IPS-NIHi7 (cell line): ENCODE data around the gene ENHO.
"Not testable (repeated sequence)": the region's sequence is repeated elsewhere in the genome, so short reads cannot be mapped to it uniquely, and the experiment has no call there.

Experiments
- DNase-seq: peaks from one replicate; pipeline ENCODE4 v3.0.0; 2012; ENCODE audit warnings: mixed read lengths; ENCODE audit errors: extremely low spot score

Gene ENHO

DNA sequence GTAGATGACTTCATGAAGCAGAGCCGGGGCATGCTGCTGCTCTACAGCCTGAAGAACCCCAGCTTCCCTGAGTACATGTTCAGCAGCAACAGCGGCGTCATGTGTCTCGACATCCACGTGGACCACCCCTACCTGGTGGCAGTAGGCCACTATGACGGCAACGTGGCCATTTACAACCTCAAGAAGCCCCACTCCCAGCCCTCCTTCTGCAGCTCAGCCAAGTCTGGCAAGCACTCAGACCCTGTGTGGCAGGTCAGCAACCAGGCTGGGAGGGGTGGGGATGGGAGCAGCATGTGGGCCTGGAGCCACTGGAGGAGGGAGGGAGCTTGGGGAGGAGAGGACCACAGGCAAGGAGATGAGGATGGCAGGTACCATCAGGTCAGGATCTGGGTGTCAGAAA is 16.2 kb downstream of the ENHO start:
- no peak for DNase-seq

DNA sequence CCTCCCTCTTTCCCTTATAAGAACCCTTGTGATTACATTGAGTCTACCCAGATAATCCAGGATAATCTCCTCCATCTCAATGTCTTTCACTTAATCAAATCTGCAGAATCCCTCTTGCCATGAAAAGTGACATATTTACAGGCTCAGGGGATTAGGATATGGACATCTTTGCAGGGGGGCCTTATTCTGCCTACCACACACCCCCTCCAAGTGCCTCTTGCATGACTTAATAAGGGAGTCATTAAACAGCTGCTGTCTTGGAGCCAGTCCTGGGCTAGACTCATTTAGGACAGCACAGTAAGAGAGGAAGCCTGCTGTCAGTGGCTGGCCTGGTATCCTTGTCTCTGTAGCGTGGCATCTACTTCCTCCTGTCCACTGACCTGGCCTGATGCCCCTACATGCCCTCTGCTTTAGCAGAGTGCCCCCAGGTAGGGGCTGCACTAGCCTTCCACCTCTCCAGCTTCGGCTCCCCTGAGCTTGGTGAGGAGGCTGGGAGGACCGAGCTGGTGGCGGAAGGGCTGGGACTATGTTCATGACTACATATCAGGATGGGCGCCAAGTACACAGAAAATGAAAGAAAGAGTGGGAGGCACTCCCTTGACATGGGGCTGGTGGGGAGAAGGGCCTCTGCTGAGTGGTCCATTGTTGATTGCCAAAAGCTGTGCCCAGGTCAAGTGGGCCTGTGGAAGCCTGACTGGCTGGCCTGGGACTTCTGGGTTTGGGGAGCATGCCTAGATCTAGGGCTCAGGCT is 17.2 kb downstream of the ENHO start:
- DNase-seq = no peak

DNA sequence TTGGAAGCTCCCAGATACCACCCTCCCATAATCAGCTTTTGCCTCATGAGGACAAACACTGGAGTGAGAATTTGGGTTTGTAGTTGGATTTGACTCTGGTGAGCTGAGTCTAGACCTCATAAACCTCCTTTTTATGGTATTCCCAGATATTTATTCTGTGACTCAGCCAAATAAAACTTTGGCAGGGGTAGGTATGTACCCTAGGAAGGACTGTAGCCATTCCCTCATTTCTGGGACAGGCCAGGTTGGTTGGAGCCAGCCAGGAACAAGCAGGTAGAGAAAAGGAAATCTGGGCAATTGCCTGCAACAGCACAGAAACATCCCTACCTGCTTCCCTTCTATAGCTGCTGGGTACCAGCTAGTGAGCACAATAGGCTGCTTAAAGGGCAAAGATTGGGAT is 19.4 kb downstream of the ENHO start:
- DNase-seq = no peak

DNA sequence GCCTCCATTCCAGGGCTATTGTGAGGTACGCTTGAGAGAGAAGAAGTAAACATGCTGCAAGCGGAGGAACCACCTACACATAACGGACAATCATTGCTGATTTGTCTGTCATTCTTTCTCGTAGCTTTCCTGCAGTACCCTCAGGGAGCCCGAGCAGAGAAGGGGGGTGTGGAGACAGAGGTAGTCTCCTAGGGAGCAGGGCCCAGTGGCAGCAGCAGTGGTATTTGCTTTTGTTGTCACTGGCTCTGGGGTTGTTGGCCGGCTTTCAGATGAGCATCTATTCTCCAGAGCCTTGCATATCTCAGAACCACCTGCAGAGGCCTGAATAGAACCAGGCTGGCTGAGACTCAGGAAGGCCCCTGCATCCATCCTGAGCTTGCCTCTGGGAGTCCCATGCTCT is 19.9 kb downstream of the ENHO start:
- no peak for DNase-seq

DNA sequence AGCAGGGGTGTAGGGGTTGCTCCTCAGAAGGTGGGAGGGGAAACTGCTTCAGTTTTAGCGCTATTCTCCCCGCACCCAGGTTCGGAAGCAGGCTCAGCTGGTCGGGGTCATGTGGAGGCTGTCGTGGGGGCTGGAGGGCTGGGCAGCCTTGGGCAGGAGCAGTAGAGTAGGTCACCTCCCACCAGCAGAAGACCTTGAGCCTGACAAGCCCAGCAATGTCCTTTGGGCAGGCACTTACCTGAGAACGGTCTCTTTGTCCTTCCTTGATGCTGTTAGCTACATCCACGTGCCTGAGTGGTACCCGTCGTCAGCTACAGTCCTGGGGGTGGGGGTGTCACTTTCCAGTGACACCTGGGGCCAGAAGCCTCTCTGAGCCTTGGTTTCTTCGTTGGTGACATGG is 20.3 kb downstream of the ENHO start:
- DNase-seq = no peak

DNA sequence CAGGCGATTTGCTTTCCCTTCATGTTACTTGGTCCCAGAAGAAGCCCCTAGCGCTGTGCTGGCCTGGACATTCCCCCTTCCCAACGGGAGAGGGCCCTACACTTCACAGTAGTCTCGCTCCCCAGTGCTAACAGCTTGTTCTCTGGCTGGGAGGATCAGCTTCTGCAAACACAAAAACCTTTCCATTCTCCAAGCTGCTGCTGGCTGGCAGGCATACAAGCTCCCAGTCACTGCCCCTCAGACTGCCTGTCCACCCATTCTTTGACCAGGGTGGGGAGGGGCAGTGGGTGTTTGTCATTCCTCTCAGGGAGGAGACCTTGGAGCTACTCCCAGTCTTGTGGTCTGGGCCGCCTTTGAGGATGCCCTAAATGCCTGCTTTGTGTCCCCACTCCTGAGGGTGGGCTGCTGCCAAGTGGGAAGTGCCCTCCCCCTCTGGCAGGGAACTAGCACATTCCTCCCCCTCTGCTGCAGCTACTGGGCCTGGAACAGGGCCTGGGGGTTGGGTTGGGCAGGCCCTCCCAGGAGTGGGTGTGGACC is 20.8 kb downstream of the ENHO start:
- DNase-seq = peak; percentile 60

DNA sequence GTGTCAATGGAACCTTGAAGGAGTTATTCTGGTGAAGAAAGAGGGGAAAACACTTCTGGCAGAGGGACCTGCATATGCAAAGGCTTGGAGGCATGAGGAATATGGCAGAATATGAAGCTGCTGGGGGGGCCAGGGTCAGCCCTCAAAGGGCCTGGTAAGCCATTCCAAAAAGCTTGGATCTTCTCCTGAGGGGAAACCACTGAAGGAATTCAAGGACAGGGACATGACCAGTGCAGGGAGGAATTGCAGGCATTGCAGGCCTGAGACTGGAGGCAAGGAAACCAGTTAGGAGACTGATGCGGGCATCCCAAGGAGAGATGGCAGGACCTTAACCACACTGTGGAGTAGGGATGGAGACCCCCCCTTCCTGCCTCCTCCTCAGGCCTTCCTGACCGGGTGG is 21.4 kb downstream of the ENHO start:
- DNase-seq = no peak

DNA sequence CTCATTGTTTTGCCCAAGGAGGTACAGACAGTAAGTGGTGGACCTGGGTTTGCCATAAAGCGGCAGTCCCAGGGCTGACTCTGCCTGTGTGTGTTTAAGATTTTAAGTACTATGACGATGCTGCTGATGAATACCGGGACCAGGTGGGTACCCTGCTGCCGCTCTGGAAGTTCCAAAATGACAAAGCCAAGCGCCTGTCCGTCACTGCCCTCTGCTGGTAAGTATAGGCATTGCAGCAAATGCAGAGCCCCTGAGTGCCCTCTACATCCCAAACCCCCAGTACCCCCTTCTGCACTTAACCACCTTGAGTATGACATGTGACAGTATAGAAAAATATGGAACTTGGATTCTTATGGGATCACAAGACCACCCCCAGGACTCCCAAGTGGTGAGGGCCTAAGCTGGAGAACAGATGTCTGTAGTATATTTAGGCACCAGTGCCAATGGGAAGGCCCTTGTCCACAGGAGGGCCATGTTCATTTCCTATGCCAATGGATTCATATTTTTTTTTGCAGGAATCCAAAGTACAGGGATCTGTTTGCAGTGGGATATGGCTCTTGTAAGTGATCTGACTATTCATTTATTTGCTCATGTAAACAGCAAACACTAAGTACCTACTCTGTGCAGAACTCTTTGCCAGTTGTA is 22.0 kb downstream of the ENHO start:
- DNase-seq = peak; percentile 88

DNA sequence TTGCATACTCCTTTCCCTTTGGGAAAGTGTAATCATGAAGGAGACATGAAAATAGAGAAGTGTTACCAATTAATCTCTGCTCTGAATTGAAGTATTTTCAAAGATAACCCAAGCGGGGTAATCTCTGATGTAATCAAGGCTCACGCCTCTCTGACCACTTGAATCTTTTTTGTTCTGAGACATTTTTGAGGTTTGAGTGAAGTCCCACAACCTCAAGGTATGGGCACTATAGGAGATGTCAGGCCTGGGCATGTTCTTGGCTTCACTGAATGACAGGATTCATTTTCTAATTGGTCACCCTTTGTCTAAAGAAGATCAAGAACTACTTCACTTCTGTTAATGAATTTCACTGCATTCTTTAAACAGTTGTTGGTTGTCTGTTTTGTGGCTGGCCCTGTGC is 23.7 kb downstream of the ENHO start:
- DNase-seq = no peak

DNA sequence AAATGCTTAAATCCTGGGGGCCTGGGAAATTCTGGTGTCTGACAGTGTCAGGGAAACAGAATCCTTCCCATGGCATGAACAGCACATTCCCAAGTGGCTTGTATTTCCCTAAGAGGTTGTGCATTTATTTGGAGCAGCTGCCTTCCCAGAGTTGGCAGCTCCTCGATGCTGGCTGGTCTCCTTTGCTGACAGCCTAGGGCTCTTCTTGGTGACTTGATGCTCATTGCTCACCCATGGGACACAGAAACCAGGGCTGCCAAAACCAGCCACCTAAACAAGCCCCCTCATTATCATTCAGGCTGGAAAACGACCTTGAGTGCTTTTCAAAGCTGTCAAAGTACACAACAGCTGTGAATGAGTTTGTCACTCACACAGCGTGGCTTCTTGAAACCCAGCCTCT is 24.2 kb downstream of the ENHO start:
- DNase-seq = no peak

DNA sequence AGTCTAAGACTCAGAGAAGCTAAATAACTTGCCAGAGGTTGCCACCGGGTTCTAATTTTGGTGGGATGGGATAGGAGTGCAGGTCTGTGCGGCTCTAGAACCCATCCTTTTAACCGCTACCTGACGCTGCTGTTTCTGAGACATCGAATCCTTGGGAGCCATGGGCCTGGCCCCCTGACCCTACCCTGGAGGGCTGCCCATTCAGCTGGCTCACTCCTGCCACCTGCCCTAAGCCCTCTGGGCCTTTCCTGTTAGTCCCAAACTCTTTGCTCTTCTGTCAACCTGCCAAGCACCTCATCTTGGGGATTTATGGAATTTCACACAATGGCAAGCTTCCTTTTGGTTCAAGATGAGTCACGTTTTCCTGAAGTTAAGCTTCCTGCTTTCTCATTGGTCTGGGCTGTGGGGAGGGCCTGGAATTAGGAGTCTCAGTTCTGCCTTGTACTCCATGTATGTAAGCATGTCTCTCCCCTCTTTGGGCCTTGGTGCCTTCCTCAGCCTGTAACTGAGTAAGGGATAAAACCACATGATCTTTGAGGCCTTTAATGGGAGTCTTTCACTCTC is 26.6 kb downstream of the ENHO start:
- no peak for DNase-seq

DNA sequence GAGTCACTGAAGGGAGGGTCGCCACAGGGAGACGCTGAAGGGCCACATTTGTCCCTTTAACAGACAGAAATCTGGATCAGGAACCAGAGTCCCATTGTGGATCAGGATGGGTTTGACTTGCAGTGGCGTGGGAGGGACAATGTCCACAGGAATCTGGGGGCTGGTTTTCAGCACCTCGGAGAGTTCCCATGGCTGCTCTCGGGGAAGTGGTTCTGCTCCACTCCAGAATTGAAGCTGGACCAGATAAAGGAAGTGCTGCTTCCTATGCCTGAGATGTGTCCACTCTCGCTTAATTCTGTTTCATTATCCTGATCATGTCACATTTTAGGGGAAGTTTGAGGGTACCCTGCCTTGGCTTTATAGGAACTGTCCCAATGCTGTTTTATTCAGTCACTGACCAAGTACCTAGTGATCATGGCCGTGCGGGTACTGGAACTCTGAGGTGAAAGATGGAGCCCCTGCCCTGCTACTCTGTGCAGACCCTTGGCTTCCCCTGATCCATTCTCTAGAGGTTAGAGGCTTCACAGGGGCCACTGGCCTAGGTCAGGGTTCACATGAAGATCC is 28.7 kb downstream of the ENHO start:
- peak; percentile 82 for DNase-seq

DNA sequence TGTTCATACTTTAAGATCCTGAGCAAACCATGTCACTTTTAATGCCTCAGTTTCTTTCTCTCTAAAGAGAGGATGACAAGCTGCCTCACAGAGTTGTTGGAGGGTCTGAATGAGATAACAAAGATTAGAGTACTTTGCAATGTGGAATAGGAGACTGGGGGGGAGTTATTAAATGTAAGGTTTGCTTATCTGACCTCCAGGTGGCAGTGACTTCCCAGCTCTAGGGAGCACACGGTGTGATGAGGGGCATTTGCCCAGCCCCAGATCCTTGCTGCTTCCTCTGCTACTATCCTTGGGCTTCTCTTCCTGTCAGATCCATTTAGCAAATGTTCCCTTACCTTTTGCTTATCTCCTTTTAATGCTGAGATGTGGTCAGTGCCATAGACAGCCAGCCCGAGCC is 30.7 kb downstream of the ENHO start:
- peak; percentile 44 for DNase-seq

DNA sequence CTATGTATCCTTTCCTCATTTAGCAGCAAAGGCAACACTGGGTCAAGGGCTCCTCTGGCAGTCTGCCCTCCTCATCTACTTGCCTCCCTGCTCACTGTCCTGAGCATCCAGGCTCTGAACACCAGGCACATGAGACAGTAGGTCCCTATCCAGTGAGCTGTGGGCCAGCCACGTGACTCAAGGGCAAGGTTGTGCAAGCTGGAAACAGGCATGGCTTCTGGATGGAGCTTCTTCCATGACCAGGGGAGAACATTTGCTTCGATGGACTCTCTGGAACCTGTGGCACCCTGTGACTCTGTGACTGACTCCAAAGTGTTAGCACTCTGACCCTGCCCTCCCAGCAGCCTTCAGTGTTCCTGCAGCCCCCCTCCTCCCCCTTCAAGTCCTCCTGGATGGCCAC is 31.2 kb downstream of the ENHO start:
- DNase-seq = no peak

DNA sequence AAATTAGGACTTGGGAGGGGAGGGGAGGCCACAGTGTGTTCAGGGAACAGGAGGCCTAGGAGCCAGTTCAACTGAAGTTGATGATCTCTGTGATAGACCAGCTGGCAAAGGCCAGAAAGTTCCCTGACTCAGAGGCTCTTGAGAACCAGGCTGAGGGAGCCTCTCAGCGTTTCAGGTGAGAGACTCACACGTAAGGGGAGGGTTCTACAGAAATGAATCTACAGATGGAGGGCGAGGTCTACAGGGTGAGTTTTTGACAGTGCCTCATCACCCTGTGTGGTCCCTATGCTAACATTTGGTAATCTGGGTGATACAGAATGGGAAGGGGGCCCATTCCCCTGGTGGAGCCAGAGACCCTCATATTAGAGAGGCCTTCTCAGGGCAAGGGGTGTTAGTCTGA is 32.0 kb downstream of the ENHO start:
- DNase-seq = no peak

DNA sequence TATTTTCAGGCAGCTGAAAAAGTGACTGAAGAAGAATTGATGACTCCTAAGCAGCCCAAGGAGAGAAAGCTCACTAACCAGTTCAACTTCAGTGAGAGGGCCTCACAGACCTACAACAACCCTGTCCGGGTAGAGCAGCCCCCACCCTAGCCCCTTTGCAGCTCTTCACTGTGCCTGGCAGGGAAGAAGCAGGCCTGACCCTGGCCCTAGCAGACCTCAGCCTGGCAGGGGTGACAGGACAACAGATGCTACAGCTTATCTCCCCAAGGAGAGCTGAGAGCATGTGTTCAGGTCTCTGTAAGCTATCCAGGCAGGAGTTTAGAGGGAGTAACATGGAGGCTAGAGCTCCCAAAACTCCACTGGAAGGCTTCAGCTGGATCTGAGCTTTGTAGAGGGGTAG is 32.4 kb downstream of the ENHO start:
- no peak for DNase-seq

DNA sequence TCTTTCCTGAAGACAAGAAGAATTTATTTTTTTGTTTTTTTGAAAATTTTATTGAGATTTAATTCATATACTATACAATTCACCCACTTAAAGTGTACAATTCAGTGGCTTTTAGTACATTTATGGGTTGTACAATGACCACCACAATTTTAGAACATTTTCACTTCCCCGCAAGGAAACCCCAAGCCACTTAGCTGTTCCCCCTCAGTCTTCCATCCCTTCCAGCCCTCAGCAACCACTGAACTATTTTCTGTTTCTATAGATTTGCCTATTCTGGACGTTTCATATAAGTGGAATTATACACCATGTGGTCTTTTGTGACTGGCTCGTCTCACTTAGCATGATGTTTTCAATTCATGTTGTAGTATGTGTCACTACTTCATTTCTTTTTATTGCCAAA is 36.2 kb downstream of the ENHO start:
- no peak for DNase-seq

DNA sequence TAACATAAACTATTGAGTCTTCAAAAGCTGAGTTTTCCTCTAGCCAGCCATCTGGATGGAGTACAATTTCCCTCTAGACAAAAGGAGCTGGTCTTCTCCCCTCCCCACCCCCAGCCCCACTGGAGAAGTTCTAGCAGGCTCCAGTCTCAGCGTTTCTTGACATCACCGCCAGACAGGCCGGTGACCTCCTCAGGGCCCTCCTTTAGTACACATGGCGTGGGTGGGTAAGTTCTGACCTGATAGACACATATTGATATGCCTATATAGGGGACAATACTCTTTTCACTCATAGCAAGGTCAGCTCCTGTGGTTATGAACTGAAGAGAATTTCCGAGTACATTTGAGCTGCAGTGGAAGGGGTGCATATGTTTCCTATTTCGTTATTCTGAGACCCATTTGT is 37.0 kb downstream of the ENHO start:
- DNase-seq = no peak

DNA sequence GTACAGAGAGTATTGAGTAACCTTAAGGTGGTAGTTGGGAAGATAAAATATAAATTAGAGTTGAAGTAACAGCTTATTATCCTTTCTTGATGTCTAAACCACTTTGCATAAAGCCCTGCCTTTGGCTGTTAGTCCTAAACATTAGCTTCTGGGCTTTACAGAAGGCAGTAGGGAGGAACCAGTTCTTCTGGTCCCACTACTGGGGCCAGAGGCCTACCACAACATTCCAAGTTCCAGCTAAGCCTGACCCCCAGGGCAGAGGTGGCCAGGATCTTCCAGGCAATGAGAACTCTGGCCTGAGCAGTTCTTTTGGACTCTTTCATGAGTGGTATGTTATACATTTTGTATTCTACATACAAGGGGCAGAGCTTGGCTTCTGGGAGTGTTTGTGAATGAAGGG is 38.1 kb downstream of the ENHO start:
- no peak for DNase-seq

DNA sequence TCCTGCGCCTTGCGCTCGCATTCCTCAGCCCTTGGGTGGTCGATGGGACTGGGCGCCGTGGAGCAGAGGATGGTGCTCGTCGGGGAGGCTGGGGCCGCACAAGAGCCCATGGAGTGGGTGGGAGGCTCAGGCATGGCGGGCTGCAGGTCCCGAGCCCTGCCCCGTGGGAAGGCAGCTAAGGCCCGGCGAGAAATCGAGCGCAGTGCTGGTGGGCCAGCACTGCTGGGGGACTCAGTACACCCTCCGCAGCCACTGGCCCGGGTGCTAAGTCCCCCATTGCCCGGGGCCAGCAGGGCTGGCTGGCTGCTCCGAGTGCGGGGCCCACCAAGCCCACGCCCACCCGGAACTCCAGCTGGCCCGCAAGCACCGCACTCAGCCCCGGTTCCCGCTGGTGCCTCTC is 40.0 kb downstream of the ENHO start:
- DNase-seq = not testable (repeated sequence)

DNA sequence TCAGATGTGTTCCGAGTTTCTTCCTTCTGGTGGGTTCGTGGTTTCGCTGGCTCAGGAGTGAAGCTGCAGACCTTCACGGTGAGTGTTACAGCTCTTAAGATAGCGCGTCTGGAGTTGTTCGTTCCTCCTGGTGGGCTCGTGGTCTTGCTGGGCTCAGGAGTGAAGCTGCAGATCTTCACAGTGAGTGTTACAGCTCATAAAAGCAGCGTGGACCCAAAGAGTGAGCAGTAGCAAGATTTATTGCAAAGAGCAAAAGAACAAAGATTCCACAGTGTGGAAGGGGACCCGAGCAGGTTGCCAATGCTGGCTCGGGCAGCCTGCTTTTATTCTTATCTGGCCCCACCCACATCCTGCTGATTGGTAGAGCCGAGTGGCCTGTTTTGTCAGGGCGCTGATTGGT is 41.2 kb downstream of the ENHO start:
- not testable (repeated sequence) for DNase-seq

DNA sequence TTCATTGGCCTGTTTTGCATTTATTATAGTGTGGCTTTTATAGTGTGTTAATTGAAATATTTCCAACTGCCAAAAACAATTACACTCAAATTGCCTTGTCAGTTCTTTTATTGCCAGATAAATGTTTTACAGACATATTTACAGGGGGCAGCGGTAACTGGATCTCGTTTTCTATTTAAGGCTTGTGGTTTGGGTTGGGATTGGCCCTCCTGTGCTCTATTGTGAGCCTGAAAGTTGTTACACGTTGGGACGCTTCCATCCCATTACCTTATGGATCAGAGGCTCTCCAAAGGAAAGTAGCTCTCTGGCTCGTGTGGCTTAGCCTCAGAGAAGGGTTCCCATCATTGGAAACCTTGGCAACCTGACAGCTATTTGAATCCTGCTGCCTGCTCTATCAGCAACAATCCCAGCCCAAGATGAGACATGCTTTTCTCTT is 43.3 kb downstream of the ENHO start:
- no peak for DNase-seq

DNA sequence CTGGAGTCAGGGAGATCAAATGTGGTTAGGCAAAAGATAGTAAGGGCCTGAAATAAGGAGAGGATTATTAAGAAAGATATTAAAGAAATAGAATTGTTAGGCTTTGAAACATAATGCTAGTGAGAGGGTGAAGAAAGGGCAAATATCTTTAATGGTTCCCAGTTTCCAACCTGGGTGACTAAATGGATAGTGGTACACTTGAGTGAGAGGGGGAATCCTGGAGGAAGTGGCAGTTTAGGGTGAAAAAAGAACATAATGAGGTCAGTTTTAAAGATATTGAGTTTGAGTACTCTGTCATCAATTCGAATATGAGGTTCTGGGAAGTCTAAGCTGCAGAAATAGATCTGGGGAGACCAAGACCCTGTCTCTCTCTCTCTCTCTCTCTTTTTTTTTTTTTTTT is 45.2 kb downstream of the ENHO start:
- DNase-seq = no peak
